Activated T-cell treated with anti-CD3 and anti-CD28 coated beads for 48 hours (primary cell): Measurements from ENCODE around the gene ZNF230.

Experiments
- DNase-seq: peaks from one replicate; pipeline ENCODE4 v3.0.0-alpha.2; 2020; ENCODE audit warnings: low read depth

The ZNF230 gene

DNA sequence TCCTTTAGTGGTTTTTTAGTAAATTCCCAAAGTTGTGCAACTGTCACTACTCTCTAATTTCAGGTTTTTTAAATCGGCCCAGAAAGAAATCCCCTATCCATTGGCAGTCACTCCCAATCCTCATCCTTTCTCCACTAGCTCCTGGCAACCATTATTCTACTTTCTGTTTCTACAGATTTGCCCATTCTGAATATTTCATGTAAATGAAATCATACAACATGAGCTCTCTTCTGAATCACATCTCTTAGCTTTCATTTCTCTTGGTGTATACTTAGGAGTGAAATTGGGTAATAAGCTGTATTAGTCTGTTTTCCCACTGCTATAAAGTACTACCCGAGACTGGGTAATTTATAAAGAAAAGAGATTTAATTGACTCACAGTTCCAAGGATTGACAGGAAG is 39.4 kb downstream of the ZNF230 start:
- DNase-seq, result no peak

- no peak for DNase-seq
Measured at GRCh38 chr19:44050740-44051649, 48.2 kb downstream of the ZNF230 start.

DNA sequence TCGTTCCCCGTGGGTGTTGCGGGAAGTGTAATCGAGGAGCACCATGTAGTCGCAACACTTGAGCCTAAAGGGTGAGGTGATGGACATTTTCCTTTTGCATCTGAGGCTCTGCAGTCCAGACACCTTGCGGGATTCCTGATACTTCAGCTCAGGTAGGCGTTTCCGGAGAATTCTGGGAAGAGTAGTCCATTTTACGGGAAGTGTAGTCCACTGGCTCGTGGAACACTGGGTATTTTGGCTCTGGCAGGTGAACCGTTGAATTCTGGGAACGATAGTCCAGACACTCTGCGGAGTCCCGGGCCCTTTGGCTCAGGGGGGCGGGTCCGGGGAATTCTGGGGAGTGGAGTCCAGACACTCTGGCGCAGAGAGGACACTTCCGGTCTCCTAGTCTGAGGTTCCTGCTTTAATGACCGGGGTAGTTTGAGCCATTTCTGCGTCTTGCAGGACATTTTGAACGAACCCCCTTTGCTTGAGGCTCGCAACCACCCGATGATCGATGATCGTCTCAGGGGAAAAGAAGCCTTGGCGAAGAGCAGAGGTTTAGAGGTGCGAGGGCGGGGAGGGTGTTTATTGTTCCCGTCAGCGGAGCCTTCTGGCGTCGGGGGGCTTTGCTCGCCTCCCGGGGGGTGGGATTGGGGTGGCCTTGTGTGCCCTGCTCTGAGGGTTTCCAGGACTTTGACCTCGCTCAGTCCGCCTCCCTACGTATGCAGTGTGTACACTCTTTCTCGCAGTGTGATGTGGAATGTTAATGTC is 49.1 kb downstream of the ZNF230 start, which contains the start of gene ZNF223:
TSS of gene ZNF223 (plus strand) at position 387 of the 753 bp plus-strand sequence. CDS start 3,141 bp downstream, outside the sequence.
- no peak for DNase-seq

DNA sequence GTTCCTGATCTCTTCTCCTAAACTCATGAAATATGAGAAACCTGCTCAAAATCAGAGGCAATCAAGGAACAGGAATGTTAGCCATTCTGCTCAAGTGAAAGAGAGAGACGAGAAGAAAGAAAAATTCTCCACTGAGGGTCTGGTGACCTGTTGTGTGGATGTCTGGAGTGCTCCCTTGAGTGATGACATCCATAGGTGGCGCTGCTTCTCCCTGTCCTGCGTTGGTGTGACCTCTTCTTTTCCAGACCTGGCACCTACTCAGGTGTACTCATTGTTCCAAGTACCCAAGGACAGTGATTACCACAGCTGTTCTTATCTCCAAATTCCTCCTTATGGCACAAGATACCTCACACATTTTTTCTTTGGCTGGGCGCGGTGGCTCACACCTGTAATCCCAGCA is 53.1 kb downstream of the ZNF230 start:
- DNase-seq, result no peak

- no peak for DNase-seq
Measured at GRCh38 chr19:44059229-44059628, 56.5 kb downstream of the ZNF230 start.

- DNase-seq, result no peak
Measured at GRCh38 chr19:44061038-44061437, 58.3 kb downstream of the ZNF230 start.
